ENCODE data around the gene GRB10. TPM values are rescaled to one million over a fixed set of nuclear protein-coding genes. Genes with fewer than 3 reads are reported as not detected.

Gene GRB10
- total RNA-seq, 4 donors from 2014 or later: 3.5 to 35.1 (median 9.2) TPM

DNA sequence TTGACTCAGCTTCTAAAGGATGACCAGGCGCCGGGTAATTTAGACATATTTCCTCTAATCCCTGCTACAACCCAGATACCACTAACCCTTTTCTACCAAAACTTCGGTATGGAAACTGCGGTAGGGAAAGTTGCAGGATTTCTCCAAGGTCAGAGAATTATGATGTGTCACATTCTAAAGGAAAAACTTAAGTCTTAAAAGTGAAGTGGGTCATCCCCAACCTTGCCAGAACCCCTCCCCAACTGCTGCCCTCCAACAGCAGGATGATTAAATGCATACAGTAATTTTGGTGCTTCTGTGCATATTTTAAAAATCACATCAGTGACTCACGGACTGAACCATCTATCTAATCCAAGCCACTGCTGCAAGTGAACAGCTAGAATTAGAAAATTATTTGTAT, 52.7 kb downstream of the GRB10 start:
- Histone ChIP-seq H3K36me3 (no peaks in the 10 kb centered on the region), H3K27ac (peak overlapping the region in 1 of 4 donors; percentile 64), H3K4me1 (peaks cover 0 to 47% (median 2%) of the 10 kb centered on the region in 3 donors), H3K4me3 (no peak overlapping the region), H3K9me3 (no peaks in the 10 kb centered on the region), H3K27me3 (no peaks in the 10 kb centered on the region)
- intact Hi-C loops (cut with DNase I): no loop called here
- TF ChIP-seq POLR2A (IDR thresholded peaks at IDR 0.05): no peak
- TF ChIP-seq, protein P1, sequence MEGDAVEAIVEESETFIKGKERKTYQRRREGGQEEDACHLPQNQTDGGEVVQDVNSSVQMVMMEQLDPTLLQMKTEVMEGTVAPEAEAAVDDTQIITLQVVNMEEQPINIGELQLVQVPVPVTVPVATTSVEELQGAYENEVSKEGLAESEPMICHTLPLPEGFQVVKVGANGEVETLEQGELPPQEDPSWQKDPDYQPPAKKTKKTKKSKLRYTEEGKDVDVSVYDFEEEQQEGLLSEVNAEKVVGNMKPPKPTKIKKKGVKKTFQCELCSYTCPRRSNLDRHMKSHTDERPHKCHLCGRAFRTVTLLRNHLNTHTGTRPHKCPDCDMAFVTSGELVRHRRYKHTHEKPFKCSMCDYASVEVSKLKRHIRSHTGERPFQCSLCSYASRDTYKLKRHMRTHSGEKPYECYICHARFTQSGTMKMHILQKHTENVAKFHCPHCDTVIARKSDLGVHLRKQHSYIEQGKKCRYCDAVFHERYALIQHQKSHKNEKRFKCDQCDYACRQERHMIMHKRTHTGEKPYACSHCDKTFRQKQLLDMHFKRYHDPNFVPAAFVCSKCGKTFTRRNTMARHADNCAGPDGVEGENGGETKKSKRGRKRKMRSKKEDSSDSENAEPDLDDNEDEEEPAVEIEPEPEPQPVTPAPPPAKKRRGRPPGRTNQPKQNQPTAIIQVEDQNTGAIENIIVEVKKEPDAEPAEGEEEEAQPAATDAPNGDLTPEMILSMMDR (IDR thresholded peaks at IDR 0.05): no peak
- no peak for DNase-seq
- WGBS, 2 donors: 57 to 70% methylated on average over 4 to 5 of the region's 5 CpGs

GRCh38 chr7:50728184-50728583, 54.5 kb downstream of the GRB10 start:
- no peaks in the 10 kb centered on the region for H3K27me3 ChIP-seq
- H3K4me1 ChIP-seq: peaks cover 0 to 47% (median 2%) of the 10 kb centered on the region in 3 donors
- 42 to 67% methylated on average over 2 of the region's 2 CpGs for WGBS, 2 donors
- no peak for TF ChIP-seq POLR2A (IDR thresholded peaks at IDR 0.05)
- TF ChIP-seq, protein P1 (IDR thresholded peaks at IDR 0.05): no peak
- H3K36me3 ChIP-seq: no peaks in the 10 kb centered on the region
- no peak for DNase-seq
- intact Hi-C loops (cut with DNase I): no loop called here
- H3K4me3 ChIP-seq: no peak overlapping the region
- no peak overlapping the region for H3K27ac ChIP-seq
- H3K9me3 ChIP-seq: no peaks in the 10 kb centered on the region

DNA sequence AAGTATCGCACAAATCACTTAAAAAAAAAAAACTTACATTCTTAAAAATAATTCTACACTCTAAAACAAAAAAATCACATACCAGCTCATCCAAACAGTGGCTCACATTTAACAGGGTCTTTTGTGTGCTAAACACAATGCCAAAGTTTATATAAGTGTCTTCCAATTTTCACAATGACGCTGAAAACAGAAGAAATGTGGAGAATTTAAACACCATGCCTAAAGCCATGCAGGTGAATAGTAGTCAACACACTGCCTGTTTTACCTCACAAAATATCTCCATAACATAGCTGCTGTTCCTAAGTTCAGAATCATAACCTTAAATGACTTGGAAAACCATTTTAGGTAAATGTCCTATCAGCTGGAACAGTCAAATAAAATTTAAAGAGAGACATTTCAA, 55.0 kb downstream of the GRB10 start:
- H3K4me1 ChIP-seq: peaks cover 0 to 47% (median 2%) of the 10 kb centered on the region in 3 donors
- no peaks in the 10 kb centered on the region for H3K9me3 ChIP-seq
- no peak for DNase-seq
- no peak overlapping the region for H3K27ac ChIP-seq
- TF ChIP-seq POLR2A (IDR thresholded peaks at IDR 0.05): no peak
- TF ChIP-seq, protein P1 (IDR thresholded peaks at IDR 0.05): no peak
- no peaks in the 10 kb centered on the region for H3K36me3 ChIP-seq
- 72 to 79% methylated on average over 2 of the region's 2 CpGs for WGBS, 2 donors
- no peak overlapping the region for H3K4me3 ChIP-seq
- intact Hi-C loops (cut with DNase I): no loop called here
- no peaks in the 10 kb centered on the region for H3K27me3 ChIP-seq

- no peaks in the 10 kb centered on the region for H3K9me3 ChIP-seq
- H3K36me3 ChIP-seq: no peaks in the 10 kb centered on the region
- no peak for DNase-seq
- peaks cover 0 to 50% (median 2%) of the 10 kb centered on the region in 3 donors for H3K4me1 ChIP-seq
- no peak overlapping the region for H3K4me3 ChIP-seq
- H3K27me3 ChIP-seq: no peaks in the 10 kb centered on the region
- no peak for TF ChIP-seq POLR2A (IDR thresholded peaks at IDR 0.05)
- no peak overlapping the region for H3K27ac ChIP-seq
- intact Hi-C loops (cut with DNase I): no loop called here
- WGBS, 2 donors: 58 to 74% methylated on average over 3 of the region's 3 CpGs
Measured at GRCh38 chr7:50727072-50727471, 55.6 kb downstream of the GRB10 start.

GRCh38 chr7:50725774-50726173, 56.9 kb downstream of the GRB10 start:
- no peak overlapping the region for H3K27ac ChIP-seq
- no peak for TF ChIP-seq POLR2A (IDR thresholded peaks at IDR 0.05)
- TF ChIP-seq, protein P1 (IDR thresholded peaks at IDR 0.05): no peak
- WGBS, 2 donors: 78 to 90% methylated on average over 3 of the region's 3 CpGs
- H3K4me3 ChIP-seq: no peak overlapping the region
- no peaks in the 10 kb centered on the region for H3K27me3 ChIP-seq
- H3K4me1 ChIP-seq: peaks cover 0 to 47% (median 5%) of the 10 kb centered on the region in 3 donors
- no peak for DNase-seq
- no peaks in the 10 kb centered on the region for H3K9me3 ChIP-seq
- intact Hi-C loops (cut with DNase I): no loop called here
- no peaks in the 10 kb centered on the region for H3K36me3 ChIP-seq
